IgD-negative memory B cell (primary cell): ENCODE data around the gene PRKCA. TPM values are rescaled to one million over a fixed set of nuclear protein-coding genes. Genes with fewer than 3 reads are reported as not detected.
A peak's percentile ranks its signal among the peaks of the same experiment; 100 is the strongest.

Experiments used
- H3K27ac Mint-ChIP-seq, 3 donors: one replicate each; pipeline ENCODE4 v1.8.0; 2020 to 2022; ENCODE audit warnings: mild to moderate bottlenecking in 3 of 3, mixed read lengths in 3 of 3, moderate library complexity in 1 of 3
- H3K27me3 Mint-ChIP-seq: one replicate; pipeline ENCODE4 v1.8.0; 2021; ENCODE audit warnings: mixed read lengths
- H3K36me3 Mint-ChIP-seq: one replicate; pipeline ENCODE4 v1.8.0; 2020; ENCODE audit warnings: mild to moderate bottlenecking, mixed read lengths
- H3K4me1 Mint-ChIP-seq, 3 donors: one replicate each; pipeline ENCODE4 v1.8.0; 2020 to 2022; ENCODE audit warnings: mixed read lengths in 3 of 3, mild to moderate bottlenecking in 1 of 3
- H3K4me3 Mint-ChIP-seq, 4 donors: one replicate each; pipeline ENCODE4 v1.8.0; 2020 to 2022; ENCODE audit warnings: mild to moderate bottlenecking in 4 of 4, mixed read lengths in 4 of 4, moderate library complexity in 3 of 4
- H3K9me3 Mint-ChIP-seq, 3 donors: one replicate each; pipeline ENCODE4 v1.8.0; 2020 to 2021; ENCODE audit warnings: mixed read lengths in 3 of 3, mild to moderate bottlenecking in 1 of 3
- polyA plus RNA-seq: library from polyadenylated mRNA; unstranded; fragments of 300-500 nt; fragmentation: Illumina TruSeq; gene quantifications from one replicate; pipeline ENCODE4 v1.2.3, GENCODE V29; 2021

Gene PRKCA
- polyA plus RNA-seq, 1 donor from 2014 or later: 0.14 TPM

DNA sequence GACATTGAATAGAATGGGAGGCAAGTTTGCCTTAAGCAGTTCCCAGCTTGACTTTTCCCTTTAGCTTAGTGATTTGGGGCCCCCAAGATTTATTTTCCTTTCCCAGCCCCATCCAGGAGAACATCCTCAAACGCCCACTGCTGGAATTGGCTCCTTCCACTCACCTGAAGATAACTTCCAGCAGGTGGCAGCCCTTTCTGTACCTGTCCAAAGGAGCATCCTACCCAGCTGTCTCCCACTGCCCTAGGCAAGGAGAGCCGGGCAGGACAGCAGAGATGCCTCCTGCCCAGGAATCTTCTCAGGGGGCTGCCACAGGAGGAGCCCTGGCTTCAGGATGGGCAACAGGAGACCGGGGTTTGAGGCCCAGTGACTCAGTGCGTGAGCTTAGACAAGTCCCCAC, 538.9 kb downstream of the PRKCA start:
- Mint-ChIP-seq H3K36me3 (no peaks in the 10 kb centered on the region), H3K27ac (no peak overlapping the region), H3K27me3 (peaks cover 2% of the 10 kb centered on the region), H3K4me1 (no peaks in the 10 kb centered on the region), H3K9me3 (peaks cover 0 to 2% (median 2%) of the 10 kb centered on the region in 3 donors), H3K4me3 (no peak overlapping the region)

DNA sequence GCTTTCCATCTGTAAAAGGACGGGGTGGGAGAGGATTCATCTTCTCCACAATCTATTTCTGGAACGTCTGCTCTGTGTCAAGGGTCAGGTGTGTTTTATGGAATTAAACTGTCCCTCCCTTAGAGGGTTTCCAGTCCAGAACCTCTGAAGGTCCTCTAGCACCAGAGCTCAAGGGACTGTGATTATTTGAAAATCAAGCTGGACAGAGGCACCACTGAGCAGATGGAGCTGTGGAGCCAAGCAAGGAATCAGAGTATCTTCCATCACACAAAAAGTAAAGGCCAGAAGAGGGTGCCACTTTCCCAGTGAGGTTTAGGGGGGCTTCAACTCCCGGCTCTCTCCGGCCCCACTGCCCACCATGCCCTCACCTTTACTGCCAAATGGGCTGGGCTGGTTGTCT, 539.3 kb downstream of the PRKCA start:
- peaks cover 0 to 7% (median 2%) of the 10 kb centered on the region in 3 donors for H3K9me3 Mint-ChIP-seq
- H3K4me3 Mint-ChIP-seq: no peak overlapping the region
- H3K4me1 Mint-ChIP-seq: no peaks in the 10 kb centered on the region
- peaks cover 2% of the 10 kb centered on the region for H3K27me3 Mint-ChIP-seq
- peak overlapping the region in 1 of 3 donors; percentile 53 for H3K27ac Mint-ChIP-seq
- H3K36me3 Mint-ChIP-seq: no peaks in the 10 kb centered on the region

DNA sequence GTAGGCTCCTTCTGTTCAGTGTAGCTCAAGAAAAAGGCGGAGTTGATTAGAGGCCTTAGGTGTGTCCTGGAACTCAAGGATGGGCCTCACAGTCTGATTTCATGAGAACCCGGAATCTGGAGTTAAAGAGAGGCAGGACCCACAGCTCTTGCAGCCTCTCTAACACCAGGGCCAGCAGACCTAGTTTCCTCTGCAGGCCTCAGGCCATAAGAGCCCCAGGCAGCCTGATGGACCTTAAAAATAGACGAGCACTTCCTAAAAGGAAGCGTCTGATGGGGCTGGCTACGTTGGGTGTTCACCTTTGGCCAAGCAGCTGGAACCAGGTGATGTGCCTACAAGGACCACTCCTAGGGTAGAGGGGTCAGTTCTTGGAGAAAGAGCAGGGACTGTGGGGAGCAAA, 540.1 kb downstream of the PRKCA start:
- H3K27ac Mint-ChIP-seq: no peak overlapping the region
- H3K27me3 Mint-ChIP-seq: peaks cover under 1% of the 10 kb centered on the region
- H3K9me3 Mint-ChIP-seq: peaks cover 0 to 7% (median 2%) of the 10 kb centered on the region in 3 donors
- no peaks in the 10 kb centered on the region for H3K4me1 Mint-ChIP-seq
- no peak overlapping the region for H3K4me3 Mint-ChIP-seq
- H3K36me3 Mint-ChIP-seq: no peaks in the 10 kb centered on the region

GRCh38 chr17:66842959-66843358, 540.5 kb downstream of the PRKCA start:
- Mint-ChIP-seq H3K9me3 (peaks cover 0 to 7% (median 2%) of the 10 kb centered on the region in 3 donors), H3K27me3 (no peaks in the 10 kb centered on the region), H3K36me3 (no peaks in the 10 kb centered on the region), H3K27ac (no peak overlapping the region), H3K4me1 (no peaks in the 10 kb centered on the region), H3K4me3 (no peak overlapping the region)

DNA sequence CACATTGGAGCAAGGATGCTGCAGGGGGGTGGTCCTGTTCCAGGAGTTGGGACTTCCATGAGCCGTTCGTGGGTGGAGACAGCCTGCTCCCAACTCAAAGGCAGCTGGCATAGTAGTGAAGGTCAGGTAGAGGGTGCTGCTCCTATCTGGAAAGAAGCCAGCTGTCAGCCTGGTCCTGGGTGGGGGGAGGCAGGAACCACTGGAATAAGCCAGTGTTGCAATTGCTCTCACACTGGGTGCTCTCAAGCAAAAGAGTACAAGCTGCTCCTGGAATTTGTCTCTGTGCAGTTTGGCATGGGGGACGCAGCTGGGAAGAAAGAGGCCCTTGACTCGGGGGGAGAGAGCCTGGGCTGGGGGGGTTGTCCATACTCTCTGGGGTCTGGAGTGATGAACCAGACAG, 541.2 kb downstream of the PRKCA start:
- Mint-ChIP-seq H3K36me3 (no peaks in the 10 kb centered on the region), H3K27me3 (no peaks in the 10 kb centered on the region)

GRCh38 chr17:66847704-66848103, 545.3 kb downstream of the PRKCA start:
- H3K27me3 Mint-ChIP-seq: peaks cover 2% of the 10 kb centered on the region
- H3K4me3 Mint-ChIP-seq: no peak overlapping the region
- H3K27ac Mint-ChIP-seq: no peak overlapping the region
- H3K4me1 Mint-ChIP-seq: no peaks in the 10 kb centered on the region
- peaks cover 0 to 10% (median 0%) of the 10 kb centered on the region in 3 donors for H3K9me3 Mint-ChIP-seq
- no peaks in the 10 kb centered on the region for H3K36me3 Mint-ChIP-seq

More for the DNA sequence above, 541.2 kb downstream of the PRKCA start:
- no peak overlapping the region for H3K4me3 Mint-ChIP-seq
- no peak overlapping the region for H3K27ac Mint-ChIP-seq
- H3K9me3 Mint-ChIP-seq: peaks cover 0 to 7% (median 2%) of the 10 kb centered on the region in 3 donors
- H3K4me1 Mint-ChIP-seq: no peaks in the 10 kb centered on the region

DNA sequence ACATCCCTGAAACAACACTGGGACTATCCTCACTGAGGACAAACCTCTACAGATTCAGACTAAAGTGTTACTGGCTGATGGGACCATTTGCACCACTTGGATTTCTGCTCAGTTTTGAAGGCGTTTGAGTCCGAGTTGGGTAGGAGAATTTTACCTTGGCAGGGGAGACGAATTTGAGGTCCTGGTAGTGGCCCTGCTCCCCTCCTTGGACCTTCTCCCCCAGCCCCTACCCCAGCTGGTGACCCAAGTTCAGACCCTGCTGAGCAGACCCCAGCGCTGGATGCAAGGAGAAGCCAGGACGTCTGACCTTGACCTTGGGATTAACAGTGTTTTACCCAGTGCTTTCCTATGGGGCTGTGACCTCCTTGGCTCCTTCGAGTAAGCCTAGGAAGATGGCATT, 546.1 kb downstream of the PRKCA start:
- H3K4me1 Mint-ChIP-seq: no peaks in the 10 kb centered on the region

DNA sequence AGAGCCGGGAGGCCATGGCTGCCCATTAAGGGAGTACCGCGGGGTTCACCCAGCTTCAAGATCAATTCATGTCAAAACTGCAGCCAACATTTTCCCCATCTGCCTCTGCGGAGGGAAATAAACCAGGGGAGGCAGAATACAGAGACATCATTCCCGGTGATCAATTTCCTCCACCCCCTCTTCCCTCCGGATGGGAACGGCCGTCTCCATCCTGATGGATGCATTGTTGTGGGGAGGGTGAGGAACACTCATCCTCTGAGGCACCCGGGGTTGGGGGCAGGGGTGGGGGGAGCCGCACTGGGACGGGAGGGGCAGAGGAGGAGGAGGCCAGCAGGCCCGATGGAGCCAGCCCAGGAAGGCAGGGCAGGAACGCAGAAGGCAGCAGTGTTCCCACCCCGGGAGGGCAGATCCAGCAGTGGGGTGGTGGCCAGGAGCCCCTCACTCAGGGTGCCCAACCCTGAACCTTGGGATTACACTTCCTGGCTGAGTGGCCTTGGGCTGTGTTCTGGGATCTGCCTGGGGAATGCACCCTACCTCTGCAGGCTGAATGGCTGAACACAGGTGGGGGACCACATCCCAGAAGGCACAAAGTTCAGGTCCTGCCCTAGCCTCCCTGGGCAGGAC, 546.7 kb downstream of the PRKCA start:
- H3K27me3 Mint-ChIP-seq: peaks cover 2% of the 10 kb centered on the region
- H3K36me3 Mint-ChIP-seq: no peaks in the 10 kb centered on the region
- peaks cover 0 to 10% (median 0%) of the 10 kb centered on the region in 3 donors for H3K9me3 Mint-ChIP-seq
- no peak overlapping the region for H3K27ac Mint-ChIP-seq
- H3K4me1 Mint-ChIP-seq: no peaks in the 10 kb centered on the region
- H3K4me3 Mint-ChIP-seq: no peak overlapping the region

More for the DNA sequence above, 546.1 kb downstream of the PRKCA start:
- no peak overlapping the region for H3K27ac Mint-ChIP-seq
- H3K36me3 Mint-ChIP-seq: no peaks in the 10 kb centered on the region
- peaks cover 2% of the 10 kb centered on the region for H3K27me3 Mint-ChIP-seq
- H3K9me3 Mint-ChIP-seq: peaks cover 0 to 10% (median 0%) of the 10 kb centered on the region in 3 donors
- H3K4me3 Mint-ChIP-seq: no peak overlapping the region

DNA sequence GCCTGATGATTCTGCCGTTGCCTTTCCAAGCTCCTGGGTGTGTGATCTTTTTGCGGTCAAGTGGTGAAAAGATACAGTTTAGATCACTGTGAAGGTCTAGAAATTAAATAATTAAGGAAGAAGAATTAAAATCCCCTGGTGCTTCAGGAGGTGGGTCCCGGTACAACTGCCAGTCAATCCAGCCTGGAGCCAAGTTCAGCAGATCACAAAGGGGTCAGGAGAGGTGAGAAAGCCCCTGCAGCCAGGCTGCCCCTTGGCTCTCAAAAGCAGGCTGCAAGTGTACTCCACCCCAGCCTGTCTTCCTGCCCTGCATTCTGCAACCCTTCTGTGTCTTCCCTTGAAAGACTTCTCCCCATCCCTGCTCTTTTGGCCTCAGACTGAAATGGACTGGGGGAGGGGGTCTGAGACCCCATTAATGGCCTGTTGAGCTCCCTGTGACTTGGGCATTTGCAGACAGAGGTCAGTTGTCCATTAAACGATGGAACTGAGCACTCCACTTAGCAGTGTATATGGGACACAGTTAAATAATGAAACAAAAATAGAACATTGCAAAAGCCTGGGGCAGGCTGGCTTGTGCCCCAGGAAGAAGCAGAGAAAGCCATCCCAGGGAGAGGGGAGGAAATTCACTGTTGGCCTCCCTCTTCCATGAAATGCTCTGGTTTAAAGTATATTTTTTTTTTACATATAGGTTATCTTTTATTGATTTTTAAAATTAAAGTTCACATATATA, 547.6 kb downstream of the PRKCA start:
- Mint-ChIP-seq H3K9me3 (peaks cover 0 to 16% (median 2%) of the 10 kb centered on the region in 3 donors), H3K27ac (no peak overlapping the region), H3K36me3 (no peaks in the 10 kb centered on the region), H3K4me1 (no peaks in the 10 kb centered on the region), H3K27me3 (peaks cover 2% of the 10 kb centered on the region), H3K4me3 (no peak overlapping the region)

DNA sequence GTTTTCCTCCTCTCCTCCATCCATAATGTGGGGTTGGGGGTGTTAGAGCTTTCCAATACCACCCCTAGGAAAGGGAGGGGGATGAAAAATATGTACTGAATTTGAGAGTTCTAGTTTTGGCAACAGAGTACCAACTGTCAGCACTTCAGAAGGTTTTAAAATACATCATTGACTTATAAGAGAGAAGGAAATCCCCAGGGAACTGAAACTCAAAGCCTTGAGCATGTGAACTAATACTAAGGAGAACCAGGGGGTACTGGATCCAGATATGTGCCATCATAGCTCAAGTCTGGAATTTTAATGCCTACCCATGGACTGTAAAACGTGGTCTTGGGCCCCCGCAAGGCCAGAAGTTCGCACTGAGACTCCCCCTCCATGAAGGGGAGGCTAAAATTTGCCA, 548.3 kb downstream of the PRKCA start:
- H3K36me3 Mint-ChIP-seq: no peaks in the 10 kb centered on the region
- no peak overlapping the region for H3K4me3 Mint-ChIP-seq
- H3K27ac Mint-ChIP-seq: no peak overlapping the region
- peaks cover 0 to 17% (median 2%) of the 10 kb centered on the region in 3 donors for H3K9me3 Mint-ChIP-seq
- H3K4me1 Mint-ChIP-seq: no peaks in the 10 kb centered on the region
- peaks cover 2% of the 10 kb centered on the region for H3K27me3 Mint-ChIP-seq

DNA sequence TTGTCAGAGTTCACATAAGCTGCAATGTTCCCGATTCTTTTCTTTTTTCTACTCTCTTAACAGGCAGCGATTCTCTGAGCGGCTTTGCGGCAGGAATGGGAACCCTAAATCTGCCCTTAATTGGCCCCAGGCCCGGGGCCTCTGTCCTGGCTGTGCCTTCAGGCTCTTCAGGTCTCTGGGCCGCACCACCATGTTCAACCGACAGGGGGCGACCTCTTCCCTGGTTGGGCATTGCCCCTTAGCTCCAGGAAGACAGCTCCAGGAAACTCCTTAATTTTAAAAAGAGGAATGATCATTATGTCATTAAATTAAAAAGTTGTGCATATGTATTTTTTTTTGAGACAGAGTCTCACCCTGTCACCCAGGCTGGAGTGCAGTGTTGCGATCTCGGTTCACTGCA, 552.8 kb downstream of the PRKCA start:
- Mint-ChIP-seq H3K4me3 (no peak overlapping the region), H3K9me3 (peaks cover 0 to 13% (median 3%) of the 10 kb centered on the region in 3 donors)

GRCh38 chr17:66858226-66859083, 556.0 kb downstream of the PRKCA start:
- H3K4me3 Mint-ChIP-seq: no peak overlapping the region
- peaks cover 0 to 10% (median 5%) of the 10 kb centered on the region in 3 donors for H3K9me3 Mint-ChIP-seq
- no peaks in the 10 kb centered on the region for H3K27me3 Mint-ChIP-seq
- no peak overlapping the region for H3K27ac Mint-ChIP-seq
- H3K36me3 Mint-ChIP-seq: no peaks in the 10 kb centered on the region
- no peaks in the 10 kb centered on the region for H3K4me1 Mint-ChIP-seq

More for the DNA sequence above, 552.8 kb downstream of the PRKCA start:
- no peaks in the 10 kb centered on the region for H3K27me3 Mint-ChIP-seq
- H3K4me1 Mint-ChIP-seq: no peaks in the 10 kb centered on the region
- no peak overlapping the region for H3K27ac Mint-ChIP-seq
- no peaks in the 10 kb centered on the region for H3K36me3 Mint-ChIP-seq

GRCh38 chr17:66859353-66859752, 556.9 kb downstream of the PRKCA start:
- peaks cover 0 to 1% (median 0%) of the 10 kb centered on the region in 3 donors for H3K4me1 Mint-ChIP-seq
- H3K9me3 Mint-ChIP-seq: peaks cover 4 to 15% (median 6%) of the 10 kb centered on the region in 3 donors
- no peaks in the 10 kb centered on the region for H3K27me3 Mint-ChIP-seq
- H3K27ac Mint-ChIP-seq: no peak overlapping the region
- H3K4me3 Mint-ChIP-seq: no peak overlapping the region
- no peaks in the 10 kb centered on the region for H3K36me3 Mint-ChIP-seq

- Mint-ChIP-seq H3K36me3 (no peaks in the 10 kb centered on the region), H3K4me3 (no peak overlapping the region), H3K27me3 (no peaks in the 10 kb centered on the region), H3K27ac (no peak overlapping the region), H3K4me1 (peaks cover 0 to 1% (median 0%) of the 10 kb centered on the region in 3 donors), H3K9me3 (peaks cover 4 to 9% (median 5%) of the 10 kb centered on the region in 3 donors)
Observed at GRCh38 chr17:66860204-66860603, 557.8 kb downstream of the PRKCA start.
